Measurements from ENCODE around the gene MAD2L1BP. TPM values are rescaled to one million over a fixed set of nuclear protein-coding genes. Genes with fewer than 3 reads are reported as not detected.

Gene MAD2L1BP
- total and polyA plus RNA-seq, 2 of the 13 experiments (the other 11 are each of a cell fraction or from before 2014, with no cell fraction given), result 54.2 to 55.5 TPM

GRCh38 chr6:43629505-43630300 lies 5.9 kb upstream of the MAD2L1BP start (continued):
- peak; percentile 53; the same call in 1 of the 2 replicates for TF ChIP-seq THAP9 (CRISPR knock-in tag; IDR thresholded peaks at IDR 0.05; ENCODE audit: borderline replicate concordance)
- 0 out of 2 replicates have a peak, but pooled peaks have one; percentile 88 for TF ChIP-seq FOXO4 (CRISPR knock-in tag; conservative IDR thresholded peaks at IDR 0.05)
- no peak for TF ChIP-seq GTF3A (CRISPR knock-in tag; conservative IDR thresholded peaks at IDR 0.05)
- TF ChIP-seq PTBP1 (IDR thresholded peaks at IDR 0.05; ENCODE audit: low read depth, low read length, poor library complexity, severe bottlenecking), result peak; percentile 5
- TF ChIP-seq NR2F2 (IDR thresholded peaks at IDR 0.05; ENCODE audit: borderline replicate concordance, low read depth), result no peak
- TF ChIP-seq ZNF646 (CRISPR knock-in tag; IDR thresholded peaks at IDR 0.05), result no peak
- no peak for TF ChIP-seq SNRNP70 (IDR thresholded peaks at IDR 0.05; ENCODE audit: low read depth, low read length)
- TF ChIP-seq ZNF619 (CRISPR knock-in tag; IDR thresholded peaks at IDR 0.05), result no peak
- peak; percentile 81; the same call in 1 of the 2 replicates for TF ChIP-seq ZFX (CRISPR knock-in tag; IDR thresholded peaks at IDR 0.05; ENCODE audit: low read depth)
- no peak for TF ChIP-seq THYN1 (CRISPR knock-in tag; IDR thresholded peaks at IDR 0.05; ENCODE audit: borderline replicate concordance, low read depth)
- peak; percentile 68 for TF ChIP-seq TBX2 (CRISPR knock-in tag; IDR thresholded peaks at IDR 0.05; ENCODE audit: borderline replicate concordance)
- TF ChIP-seq GABPA (IDR thresholded peaks at IDR 0.05; ENCODE audit: low read depth, low read length), result no peak
- no peak; the same call in 1 of the 2 replicates for TF ChIP-seq GABPA (CRISPR knock-in tag; IDR thresholded peaks at IDR 0.05; ENCODE audit: low read depth)
- no peak; the same call in 1 of the 2 replicates for TF ChIP-seq ZBTB38 (CRISPR knock-in tag; IDR thresholded peaks at IDR 0.05)
- peak; percentile 54; the same call in 1 of the 2 replicates for TF ChIP-seq FOSL1 (CRISPR knock-in tag; IDR thresholded peaks at IDR 0.05; ENCODE audit: borderline replicate concordance)
- no peak; the same call in 1 of the 2 replicates for TF ChIP-seq YEATS2 (CRISPR knock-in tag; IDR thresholded peaks at IDR 0.05; ENCODE audit: borderline replicate concordance)
- TF ChIP-seq SRSF9 (IDR thresholded peaks at IDR 0.05; ENCODE audit: borderline replicate concordance, insufficient read depth, low read depth, low read length, poor library complexity, severe bottlenecking), result no peak
- no peak for TF ChIP-seq PHB2 (IDR thresholded peaks at IDR 0.05; ENCODE audit: partially characterized antibody)
